Kidney (tissue), 14 donors: ENCODE data around the gene SCUBE2. TPM values are rescaled to one million over a fixed set of nuclear protein-coding genes. Genes with fewer than 3 reads are reported as not detected.
"Not testable (repeated sequence)": the region's sequence is repeated elsewhere in the genome, so short reads cannot be mapped to it uniquely, and the experiment has no call there.

Experiments used
- DNase-seq, 5 donors: peaks; one replicate each; pipeline ENCODE4 v3.0.0-alpha.2; 2013 to 2020
- FAIRE-seq: peaks from 2 replicates; lab custom pipeline; 2012; peaks lifted over from hg19 to GRCh38; lab: Jason Lieb, UNC
- H3K27ac ChIP-seq, 2 donors: one replicate each; pipeline ENCODE4 v1.7.0; 2013; ENCODE audit warnings: low read depth in 2 of 2, low read length in 2 of 2, inconsistent platforms in 1 of 2
- H3K27me3 ChIP-seq: one replicate; pipeline ENCODE4 v1.7.1; 2013; ENCODE audit warnings: low read length, inconsistent platforms; ENCODE audit not compliant: control insufficient read depth, insufficient read depth
- H3K36me3 ChIP-seq, 3 donors: one replicate each; pipeline versions ENCODE4 v1.7.0 to v1.7.1; 2013; ENCODE audit warnings: low read length in 3 of 3, control low read depth in 1 of 3, inconsistent platforms in 1 of 3; ENCODE audit not compliant: insufficient read depth in 3 of 3, control insufficient read depth in 2 of 3
- H3K4me1 ChIP-seq, 3 donors: one replicate each; pipeline versions ENCODE4 v1.7.0 to v1.7.1; 2013; ENCODE audit warnings: low read length in 3 of 3, inconsistent platforms in 1 of 3, low read depth in 1 of 3; ENCODE audit not compliant: control insufficient read depth in 2 of 3, insufficient read depth in 2 of 3
- H3K4me3 ChIP-seq, 3 donors: one replicate each; pipeline versions ENCODE4 v1.7.0 to v1.8.1; 2013; ENCODE audit warnings: low read length in 3 of 3, control low read depth in 1 of 3, inconsistent platforms in 1 of 3
- H3K9ac ChIP-seq, 3 donors: one replicate each; pipeline versions ENCODE4 v1.7.0 to v1.7.1; 2013; ENCODE audit warnings: low read length in 3 of 3, control low read depth in 1 of 3, inconsistent platforms in 1 of 3
- H3K9me3 ChIP-seq, 3 donors: one replicate each; pipeline versions ENCODE4 v1.7.0 to v1.7.1; 2013; ENCODE audit warnings: low read length in 3 of 3, control low read depth in 1 of 3, inconsistent platforms in 1 of 3; ENCODE audit not compliant: control insufficient read depth in 2 of 3, insufficient read depth in 1 of 3
- CTCF ChIP-seq: IDR thresholded peaks from 3 replicates; pipeline ENCODE4 v1.5.1; 2012; ENCODE audit warnings: mild to moderate bottlenecking, moderate library complexity, borderline replicate concordance; ENCODE audit not compliant: insufficient read depth; ENCODE audit errors: extremely low read depth
- intact Hi-C: fragments of 100-400 bp; cut with DNase I; formaldehyde crosslinking; loops from one replicate; pipeline ENCODE4 v1.11.1; 2022
- polyA plus RNA-seq: library from polyadenylated mRNA; stranded (reverse); fragments of 350-450 nt; fragmentation: Illumina TruSeq; extraction: RNeasy Lipid Tissue Mini Kit (QIAGEN cat#74804); gene quantifications from one replicate; pipeline ENCODE4 v1.2.3, GENCODE V29; 2014; ENCODE audit warnings: low read depth, low replicate concordance; ENCODE audit not compliant: insufficient read depth
- total RNA-seq: library from RNA; stranded (reverse); fragmentation: NEBNext Ultra II Directional; extraction: Animal tissue kit (Norgen Biotek cat#: 25700); gene quantifications from one replicate; pipeline ENCODE4 v1.2.1, GENCODE V29; 2021
- donor health status: control.
- donor health status: control.
- donor health status: control.
- donor health status: control.
- donor health status: control.
- donor health status: DM: yes; HTN: yes; CAD: no.
- donor health status: Normal renal cell carcinoma (clear cell type).

SCUBE2 gene
- total and polyA plus RNA-seq, 2 donors from 2014 or later = 0.65 to 3.5 TPM

GRCh38 chr11:9104580-9104979, 13.2 kb upstream of the SCUBE2 start:
- Histone ChIP-seq H3K27me3 (no peaks in the 10 kb centered on the region), H3K36me3 (no peaks in the 10 kb centered on the region), H3K9me3 (no peaks in the 10 kb centered on the region), H3K4me3 (no peak overlapping the region), H3K4me1 (no peaks in the 10 kb centered on the region), H3K27ac (no peak overlapping the region), H3K9ac (no peak overlapping the region)
- FAIRE-seq (no peak), DNase-seq (no peak)
- no peak for TF ChIP-seq CTCF
- intact Hi-C loops = no loop called here

GRCh38 chr11:9103542-9104276, 12.3 kb upstream of the SCUBE2 start:
- FAIRE-seq (no peak), DNase-seq (no peak)
- H3K27me3 ChIP-seq = no peaks in the 10 kb centered on the region
- no peaks in the 10 kb centered on the region for H3K4me1 ChIP-seq
- H3K4me3 ChIP-seq = no peak overlapping the region
- TF ChIP-seq CTCF = no peak
- no peak overlapping the region for H3K9ac ChIP-seq
- intact Hi-C loops = no loop called here
- H3K36me3 ChIP-seq = no peaks in the 10 kb centered on the region
- H3K27ac ChIP-seq = no peak overlapping the region
- H3K9me3 ChIP-seq = no peaks in the 10 kb centered on the region

- intact Hi-C loops = no loop called here
- H3K9me3 ChIP-seq = no peaks in the 10 kb centered on the region
- H3K9ac ChIP-seq = no peak overlapping the region
- no peak for TF ChIP-seq CTCF
- H3K27me3 ChIP-seq = no peaks in the 10 kb centered on the region
- H3K4me3 ChIP-seq = no peak overlapping the region
- DNase-seq (no peak), FAIRE-seq (no peak)
- H3K27ac ChIP-seq = no peak overlapping the region
- no peaks in the 10 kb centered on the region for H3K4me1 ChIP-seq
- no peaks in the 10 kb centered on the region for H3K36me3 ChIP-seq
Measured at GRCh38 chr11:9099617-9100016, 8.2 kb upstream of the SCUBE2 start.

- H3K36me3 ChIP-seq, H3K9me3 ChIP-seq, H3K27me3 ChIP-seq, H3K27ac ChIP-seq, H3K9ac ChIP-seq, H3K4me3 ChIP-seq, H3K4me1 ChIP-seq, FAIRE-seq, DNase-seq, intact Hi-C loops: not testable (repeated sequence)
Measured at GRCh38 chr11:9098455-9098854, 7.1 kb upstream of the SCUBE2 start.

GRCh38 chr11:9097186-9097943, 6.0 kb upstream of the SCUBE2 start:
- H3K4me3 ChIP-seq, DNase-seq, intact Hi-C loops: not testable (repeated sequence)

More at GRCh38 chr11:9097186-9097943, 6.0 kb upstream of the SCUBE2 start:
- not testable (repeated sequence) for H3K9me3 ChIP-seq, H3K27me3 ChIP-seq, H3K36me3 ChIP-seq, H3K9ac ChIP-seq, FAIRE-seq, H3K4me1 ChIP-seq, H3K27ac ChIP-seq
